ENCODE measurements around the gene MEPE.

MEPE gene

DNA sequence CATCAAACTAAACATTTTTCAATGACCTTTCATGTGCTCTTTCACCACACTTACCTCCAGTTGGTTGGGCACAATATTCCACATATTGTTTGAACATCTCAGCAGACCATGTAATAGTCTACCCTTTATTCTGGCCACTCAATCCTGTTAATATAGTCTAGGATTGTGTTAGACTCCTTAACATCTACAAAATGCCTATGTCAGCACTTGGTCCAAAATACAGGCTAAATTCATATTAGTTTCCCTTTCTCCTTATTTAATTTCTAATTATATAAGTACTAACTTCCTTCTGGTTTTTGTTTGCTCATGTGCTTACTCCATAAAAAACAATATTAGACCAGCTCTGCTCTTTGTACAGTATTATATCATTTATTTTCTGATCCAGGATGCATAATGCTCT, 21.1 kb downstream of the MEPE start:
- Histone ChIP-seq H3K9me3 (ENCODE audit: insufficient read depth, low read length) (no peaks in the 10 kb centered on the region), H3K27me3 (ENCODE audit: low read length) (no peaks in the 10 kb centered on the region), H3K9me2 (replicated peaks; ENCODE audit: insufficient read depth, low read length) (no peaks in the 10 kb centered on the region), H3K27ac (ENCODE audit: low read depth, low read length) (no peak overlapping the region), H3K4me2 (ENCODE audit: low read depth, low read length, poor library complexity, severe bottlenecking) (no peak overlapping the region), H2AFZ (ENCODE audit: low read depth, low read length, severe bottlenecking) (no peak overlapping the region), H3K4me3 (ENCODE audit: insufficient read depth, low read length, poor library complexity, severe bottlenecking) (no peak overlapping the region), H4K20me1 (ENCODE audit: low read depth, low read length) (no peaks in the 10 kb centered on the region), H3K36me3 (ENCODE audit: low read length) (no peaks in the 10 kb centered on the region), H3K9ac (ENCODE audit: low read length) (no peak overlapping the region), H3F3A (ENCODE audit: insufficient read depth) (no peaks in the 10 kb centered on the region), H3K79me2 (ENCODE audit: insufficient read depth, low read length) (no peaks in the 10 kb centered on the region)
- TF ChIP-seq, protein P1, sequence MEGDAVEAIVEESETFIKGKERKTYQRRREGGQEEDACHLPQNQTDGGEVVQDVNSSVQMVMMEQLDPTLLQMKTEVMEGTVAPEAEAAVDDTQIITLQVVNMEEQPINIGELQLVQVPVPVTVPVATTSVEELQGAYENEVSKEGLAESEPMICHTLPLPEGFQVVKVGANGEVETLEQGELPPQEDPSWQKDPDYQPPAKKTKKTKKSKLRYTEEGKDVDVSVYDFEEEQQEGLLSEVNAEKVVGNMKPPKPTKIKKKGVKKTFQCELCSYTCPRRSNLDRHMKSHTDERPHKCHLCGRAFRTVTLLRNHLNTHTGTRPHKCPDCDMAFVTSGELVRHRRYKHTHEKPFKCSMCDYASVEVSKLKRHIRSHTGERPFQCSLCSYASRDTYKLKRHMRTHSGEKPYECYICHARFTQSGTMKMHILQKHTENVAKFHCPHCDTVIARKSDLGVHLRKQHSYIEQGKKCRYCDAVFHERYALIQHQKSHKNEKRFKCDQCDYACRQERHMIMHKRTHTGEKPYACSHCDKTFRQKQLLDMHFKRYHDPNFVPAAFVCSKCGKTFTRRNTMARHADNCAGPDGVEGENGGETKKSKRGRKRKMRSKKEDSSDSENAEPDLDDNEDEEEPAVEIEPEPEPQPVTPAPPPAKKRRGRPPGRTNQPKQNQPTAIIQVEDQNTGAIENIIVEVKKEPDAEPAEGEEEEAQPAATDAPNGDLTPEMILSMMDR (IDR thresholded peaks at IDR 0.05; ENCODE audit: insufficient read depth, low read length, poor library complexity, severe bottlenecking): no peak
- TF ChIP-seq EZH2phosphoT487 (conservative IDR thresholded peaks at IDR 0.05; ENCODE audit: low read length): no peak

DNA sequence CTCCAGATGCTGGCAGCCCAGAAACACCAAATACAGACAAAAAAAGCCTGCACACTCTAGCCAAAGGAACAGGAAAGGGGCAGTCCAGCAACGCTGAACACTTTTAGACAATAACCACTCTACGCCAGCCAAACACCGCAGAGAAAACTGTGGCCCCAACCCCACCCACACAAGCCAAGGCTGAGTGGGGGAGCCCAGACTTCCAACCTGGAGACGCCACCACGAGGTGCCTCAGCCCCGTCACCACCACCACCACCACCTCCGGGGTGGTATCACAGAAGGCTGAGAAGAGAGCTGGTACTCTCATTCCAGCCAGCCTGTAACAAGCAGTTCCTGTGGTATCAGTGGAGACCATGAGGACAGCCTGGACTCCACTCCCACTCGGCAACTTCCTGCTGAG, 22.8 kb downstream of the MEPE start:
- no peak for TF ChIP-seq EZH2phosphoT487 (conservative IDR thresholded peaks at IDR 0.05; ENCODE audit: low read length)
- TF ChIP-seq, protein P1 (IDR thresholded peaks at IDR 0.05; ENCODE audit: insufficient read depth, low read length, poor library complexity, severe bottlenecking): no peak
- Histone ChIP-seq H3K9me2 (replicated peaks; ENCODE audit: insufficient read depth, low read length) (no peaks in the 10 kb centered on the region), H3F3A (ENCODE audit: insufficient read depth) (no peaks in the 10 kb centered on the region), H3K9ac (ENCODE audit: low read length) (no peak overlapping the region), H3K27me3 (ENCODE audit: low read length) (no peaks in the 10 kb centered on the region), H3K27ac (ENCODE audit: low read depth, low read length) (no peak overlapping the region), H3K79me2 (ENCODE audit: insufficient read depth, low read length) (no peaks in the 10 kb centered on the region), H3K4me2 (ENCODE audit: low read depth, low read length, poor library complexity, severe bottlenecking) (no peak overlapping the region), H2AFZ (ENCODE audit: low read depth, low read length, severe bottlenecking) (no peak overlapping the region), H3K36me3 (ENCODE audit: low read length) (no peaks in the 10 kb centered on the region), H4K20me1 (ENCODE audit: low read depth, low read length) (no peaks in the 10 kb centered on the region), H3K9me3 (ENCODE audit: insufficient read depth, low read length) (no peaks in the 10 kb centered on the region), H3K4me3 (ENCODE audit: insufficient read depth, low read length, poor library complexity, severe bottlenecking) (no peak overlapping the region)

DNA sequence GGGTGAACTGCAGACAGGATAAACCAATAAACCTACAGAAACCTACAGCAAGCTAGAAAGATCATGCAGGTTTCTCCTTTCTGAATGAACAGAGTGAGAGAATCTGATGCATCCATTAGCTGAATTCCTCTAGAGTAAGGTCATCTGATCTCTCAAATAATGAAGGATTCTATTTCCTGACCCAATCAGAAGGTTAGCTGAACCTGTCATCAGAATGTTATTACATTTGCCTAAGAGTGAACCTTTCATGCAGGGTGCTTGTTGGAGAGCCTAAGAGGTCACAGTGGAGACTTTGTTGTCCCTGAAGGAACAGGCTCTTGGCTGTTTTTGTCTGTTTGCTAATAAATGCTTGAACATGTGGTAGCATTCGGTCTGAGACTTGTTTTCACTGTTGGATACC, 24.0 kb downstream of the MEPE start:
- Histone ChIP-seq H3K79me2 (ENCODE audit: insufficient read depth, low read length) (no peaks in the 10 kb centered on the region), H3F3A (ENCODE audit: insufficient read depth) (no peaks in the 10 kb centered on the region), H4K20me1 (ENCODE audit: low read depth, low read length) (no peaks in the 10 kb centered on the region), H3K9me2 (replicated peaks; ENCODE audit: insufficient read depth, low read length) (no peaks in the 10 kb centered on the region), H2AFZ (ENCODE audit: low read depth, low read length, severe bottlenecking) (no peak overlapping the region), H3K4me2 (ENCODE audit: low read depth, low read length, poor library complexity, severe bottlenecking) (no peak overlapping the region), H3K4me3 (ENCODE audit: insufficient read depth, low read length, poor library complexity, severe bottlenecking) (no peak overlapping the region), H3K9me3 (ENCODE audit: insufficient read depth, low read length) (no peaks in the 10 kb centered on the region), H3K27me3 (ENCODE audit: low read length) (no peaks in the 10 kb centered on the region), H3K36me3 (ENCODE audit: low read length) (no peaks in the 10 kb centered on the region), H3K9ac (ENCODE audit: low read length) (no peak overlapping the region), H3K27ac (ENCODE audit: low read depth, low read length) (no peak overlapping the region)
- TF ChIP-seq, protein P1 (IDR thresholded peaks at IDR 0.05; ENCODE audit: insufficient read depth, low read length, poor library complexity, severe bottlenecking): no peak
- TF ChIP-seq EZH2phosphoT487 (conservative IDR thresholded peaks at IDR 0.05; ENCODE audit: low read length): no peak
